H1 (cell line): ENCODE data around the gene OVCA2. TPM values are rescaled to one million over a fixed set of nuclear protein-coding genes. Genes with fewer than 3 reads are reported as not detected.

Source experiments
- CTCF ChIA-PET: fragments of 300-600 bp; sonication (Branson Sonifier 250); formaldehyde crosslinking; loops from one replicate; lab custom pipeline; 2021; ENCODE audit not compliant: partially characterized antibody; lab: Charles Lee
- POLR2A ChIA-PET: fragments of 300-600 bp; sonication (Branson Sonifier 250); formaldehyde crosslinking; loops from one replicate; lab custom pipeline; 2021; ENCODE audit warnings: inconsistent platforms; ENCODE audit not compliant: partially characterized antibody; lab: Charles Lee
- DNase-seq, 2 experiments: peaks; one replicate each; pipeline versions ENCODE4 v3.0.0 to v3.0.0-alpha.2; 2010 to 2022; ENCODE audit warnings: low spot score in 2 of 2, low read depth in 1 of 2, mixed read lengths in 1 of 2
- FAIRE-seq: peaks from 2 replicates; lab custom pipeline; 2011; peaks lifted over from hg19 to GRCh38; lab: Jason Lieb, UNC
- H2AFZ ChIP-seq: 2 replicates; pipeline ENCODE4 v1.8.1; 2012; ENCODE audit warnings: low read length, inconsistent platforms
- H2AK5ac ChIP-seq: 2 replicates; pipeline ENCODE4 v1.6.1; 2013; ENCODE audit warnings: low read depth, low read length
- H2BK120ac ChIP-seq: replicated peaks from 2 replicates; pipeline ENCODE3; 2013; ENCODE audit warnings: low read depth, low read length, inconsistent platforms
- H2BK12ac ChIP-seq: 2 replicates; pipeline ENCODE4 v1.6.1; 2013; ENCODE audit warnings: low read depth, low read length
- H2BK15ac ChIP-seq: 2 replicates; pipeline ENCODE4 v1.6.1; 2013; ENCODE audit warnings: low read length
- H2BK20ac ChIP-seq: 2 replicates; pipeline ENCODE4 v1.6.1; 2013; ENCODE audit warnings: low read length
- H2BK5ac ChIP-seq: 2 replicates; pipeline ENCODE4 v1.6.1; 2013; ENCODE audit warnings: low read depth, low read length
- H3K14ac ChIP-seq: 2 replicates; pipeline ENCODE4 v1.6.1; 2013; ENCODE audit warnings: inconsistent platforms; ENCODE audit not compliant: insufficient read length
- H3K18ac ChIP-seq: 2 replicates; pipeline ENCODE4 v1.6.1; 2013; ENCODE audit warnings: low read length; ENCODE audit errors: extremely low read depth
- H3K23ac ChIP-seq: 2 replicates; pipeline ENCODE4 v1.6.1; 2013; ENCODE audit warnings: inconsistent platforms; ENCODE audit not compliant: insufficient read length
- H3K23me2 ChIP-seq: 2 replicates; pipeline ENCODE4 v1.6.1; 2013; ENCODE audit warnings: low read depth, low read length
- H3K27ac ChIP-seq: 2 replicates; pipeline ENCODE4 v1.6.1; 2011; ENCODE audit warnings: low read depth, low read length, inconsistent platforms
- H3K27me3 ChIP-seq, 4 experiments: replicated peaks in 1 of 4; 1 replicate in 1 of 4; 2 replicates in 3 of 4; pipeline versions ENCODE4 v1.6.1 to v1.8.1; 2011 to 2013; ENCODE audit warnings: low read length in 3 of 4, mild to moderate bottlenecking in 3 of 4, inconsistent platforms in 2 of 4, mixed read lengths in 2 of 4, moderate library complexity in 1 of 4; ENCODE audit not compliant: control insufficient read depth in 3 of 4, insufficient read depth in 3 of 4; ENCODE audit errors: extremely low read depth in 1 of 4
- H3K36me3 ChIP-seq, 4 experiments: 2 replicates each; pipeline versions ENCODE4 v1.6.1 to v1.8.1; 2011 to 2013; ENCODE audit warnings: mild to moderate bottlenecking in 4 of 4, low read length in 3 of 4, moderate library complexity in 2 of 4, control low read depth in 1 of 4, inconsistent platforms in 1 of 4; ENCODE audit not compliant: insufficient read depth in 4 of 4, control insufficient read depth in 2 of 4
- H3K4ac ChIP-seq: replicated peaks from 2 replicates; pipeline ENCODE3; 2013; ENCODE audit warnings: low read length, low read depth, mixed read lengths, inconsistent platforms; ENCODE audit not compliant: insufficient read length
- H3K4me1 ChIP-seq, 4 experiments: replicated peaks in 1 of 4; 1 replicate in 1 of 4; 2 replicates in 3 of 4; pipeline versions ENCODE4 v1.6.1 to v1.8.1; 2011 to 2013; ENCODE audit warnings: low read length in 3 of 4, inconsistent platforms in 2 of 4, mixed read lengths in 1 of 4; ENCODE audit not compliant: insufficient read depth in 4 of 4, control insufficient read depth in 3 of 4
- H3K4me2 ChIP-seq, 2 experiments: 2 replicates each; pipeline versions ENCODE4 v1.6.1 to v1.8.1; 2011 to 2013; ENCODE audit warnings: low read depth in 2 of 2, low read length in 2 of 2, control low read depth in 1 of 2, inconsistent platforms in 1 of 2, mild to moderate bottlenecking in 1 of 2; ENCODE audit not compliant: insufficient read depth in 1 of 2
- H3K4me3 ChIP-seq, 4 experiments: fragments of 200-600, 300-600 bp in 1 of 4; sonication (generic), shearing (Covaris generic), sonication (Bioruptor Twin) in 1 of 4; 2 replicates each; pipeline versions ENCODE4 v1.5.1 to v1.8.1; 2011 to 2016; ENCODE audit warnings: low read length in 4 of 4, low read depth in 3 of 4, control low read depth in 2 of 4, inconsistent platforms in 2 of 4, mild to moderate bottlenecking in 2 of 4, mixed read lengths in 1 of 4, moderate library complexity in 1 of 4; ENCODE audit not compliant: insufficient read depth in 2 of 4; ENCODE audit errors: extremely low read depth in 1 of 4
- H3K56ac ChIP-seq: replicated peaks from 2 replicates; pipeline ENCODE3; 2013; ENCODE audit warnings: low read depth, mild to moderate bottlenecking, mixed read lengths, low read length, inconsistent platforms; ENCODE audit not compliant: insufficient read length
- H3K79me1 ChIP-seq: 2 replicates; pipeline ENCODE4 v1.6.1; 2013; ENCODE audit warnings: low read depth, low read length, control low read depth
- H3K79me2 ChIP-seq, 2 experiments: 2 replicates each; pipeline versions ENCODE4 v1.6.1 to v1.8.1; 2012 to 2013; ENCODE audit warnings: low read length in 2 of 2, mild to moderate bottlenecking in 2 of 2, inconsistent platforms in 1 of 2; ENCODE audit not compliant: insufficient read depth in 2 of 2, control insufficient read depth in 1 of 2
- H3K9ac ChIP-seq, 4 experiments: replicated peaks in 1 of 4; 1 replicate in 1 of 4; 2 replicates in 3 of 4; pipeline versions ENCODE4 v1.6.1 to v1.8.1; 2011 to 2013; ENCODE audit warnings: low read depth in 3 of 4, low read length in 3 of 4, control low read depth in 2 of 4, mild to moderate bottlenecking in 2 of 4, moderate library complexity in 2 of 4, inconsistent platforms in 1 of 4; ENCODE audit errors: extremely low read depth in 1 of 4
- H3K9me3 ChIP-seq, 2 experiments: 2 replicates each; pipeline versions ENCODE4 v1.6.1 to v1.8.1; 2012 to 2013; ENCODE audit warnings: mild to moderate bottlenecking in 2 of 2, moderate library complexity in 2 of 2, control low read depth in 1 of 2, inconsistent platforms in 1 of 2, low read depth in 1 of 2, low read length in 1 of 2, mixed read lengths in 1 of 2; ENCODE audit not compliant: insufficient read depth in 2 of 2
- H4K20me1 ChIP-seq, 2 experiments: replicated peaks in 1 of 2; 2 replicates each; pipeline versions ENCODE3 to v1.8.1; 2011 to 2013; ENCODE audit warnings: inconsistent platforms in 2 of 2, low read length in 2 of 2, mild to moderate bottlenecking in 1 of 2; ENCODE audit not compliant: insufficient read depth in 2 of 2, control insufficient read depth in 1 of 2
- H4K5ac ChIP-seq: 2 replicates; pipeline ENCODE4 v1.6.1; 2013; ENCODE audit warnings: low read length, low read depth, mixed read lengths, inconsistent platforms; ENCODE audit not compliant: insufficient read length
- H4K8ac ChIP-seq: 2 replicates; pipeline ENCODE4 v1.8.0; 2013; ENCODE audit warnings: mild to moderate bottlenecking, moderate library complexity, low read length, inconsistent platforms; ENCODE audit not compliant: insufficient read depth; ENCODE audit errors: extremely low read depth
- H4K91ac ChIP-seq: replicated peaks from 2 replicates; pipeline ENCODE3; 2013; ENCODE audit warnings: low read length, mixed read lengths, inconsistent platforms; ENCODE audit not compliant: insufficient read length
- CEBPB ChIP-seq: IDR thresholded peaks from 2 replicates; pipeline ENCODE4 v1.6.1; 2012; ENCODE audit warnings: low read depth, low read length
- EP300 ChIP-seq, 2 experiments: IDR thresholded peaks; 1 replicate in 1 of 2; 2 replicates in 1 of 2; pipeline ENCODE4 v1.6.1; 2011 to 2012; ENCODE audit warnings: low read depth in 2 of 2, low read length in 2 of 2, mild to moderate bottlenecking in 2 of 2, borderline replicate concordance in 1 of 2, inconsistent platforms in 1 of 2, moderate library complexity in 1 of 2
- EZH2 ChIP-seq: fragments of 200-600 bp; sonication (generic); IDR thresholded peaks from 2 replicates; pipeline ENCODE4 v1.7.1; 2012; ENCODE audit warnings: low read depth, mild to moderate bottlenecking, moderate library complexity, low read length, inconsistent platforms; ENCODE audit not compliant: severe bottlenecking
- JUND ChIP-seq: IDR thresholded peaks from 2 replicates; pipeline ENCODE4 v1.6.1; 2011; ENCODE audit warnings: mild to moderate bottlenecking, improper control_type of control experiment, low read length
- NANOG ChIP-seq: IDR thresholded peaks from 2 replicates; pipeline ENCODE4 v1.6.1; 2011; ENCODE audit warnings: low read length, low read depth, mild to moderate bottlenecking, inconsistent platforms; ENCODE audit not compliant: insufficient read depth, poor library complexity, severe bottlenecking
- SAP30 ChIP-seq: fragments of 300-600 bp; sonication (generic); IDR thresholded peaks from 2 replicates; pipeline ENCODE4 v1.7.1; 2012; ENCODE audit warnings: low read length, moderate library complexity, mild to moderate bottlenecking, inconsistent platforms; ENCODE audit not compliant: insufficient read depth, insufficient replicate concordance
- SIRT6 ChIP-seq: IDR thresholded peaks from one replicate; pipeline ENCODE4 v1.7.1; 2012; ENCODE audit warnings: low read length, inconsistent platforms
- SRF ChIP-seq: IDR thresholded peaks from 2 replicates; pipeline ENCODE4 v1.6.1; 2011; ENCODE audit warnings: mild to moderate bottlenecking, low read depth, low read length, moderate library complexity
- YY1 ChIP-seq: IDR thresholded peaks from 2 replicates; pipeline ENCODE4 v1.6.1; 2011; ENCODE audit warnings: low read depth, mild to moderate bottlenecking, low read length
- ZNF274 ChIP-seq: IDR thresholded peaks from 2 replicates; pipeline ENCODE4 v1.7.0; 2012; ENCODE audit warnings: low read length, borderline replicate concordance; ENCODE audit errors: extremely low read depth
- WGBS, 2 experiments: shearing (Covaris generic) in 1 of 2; methylation state at CpG; one replicate each; pipeline versions ENCODE4 v1.1.6 to v1.1.7; 2013 to 2015; ENCODE audit warnings: low lambda C conversion rate in 2 of 2, mixed read lengths in 2 of 2, inconsistent platforms in 1 of 2, low coverage in 1 of 2, missing lambda C conversion rate in 1 of 2; ENCODE audit not compliant: insufficient replicate concordance in 2 of 2, insufficient coverage in 1 of 2, insufficient read length in 1 of 2; ENCODE audit errors: extremely low coverage in 1 of 2, missing lambda C conversion rate in 1 of 2; 5-methylcytosine and 5-hydroxymethylcytosine counted together
- polyA plus RNA-seq, 7 experiments: library from polyadenylated mRNA; depleted of rRNA in 3 of 7; stranded (reverse) in 5 of 7; unstranded in 2 of 7; fragments of >200 nt in 5 of 7; fragments of 200-250 nt in 2 of 7; gene quantifications; 1 replicate in 5 of 7; 2 replicates in 1 of 7; 4 replicates in 1 of 7; pipeline versions ENCODE4 v1.2.1 to v1.2.3, GENCODE V29; 2011 to 2013; ENCODE audit warnings: missing spikeins in 2 of 7, mixed read lengths in 2 of 7
- total RNA-seq: library from RNA; stranded (reverse); fragmentation: NEBNext Ultra II Directional; extraction: Animal tissue kit (Norgen Biotek cat#: 25700); gene quantifications from 2 replicates; pipeline ENCODE4 v1.2.1, GENCODE V29; 2021
- TF ChIP-seq, protein P1 (sequence below): IDR thresholded peaks from 2 replicates; pipeline ENCODE4 v1.6.1; 2012; ENCODE audit warnings: inconsistent platforms
- TF ChIP-seq, protein P2 (sequence below): IDR thresholded peaks from 2 replicates; pipeline ENCODE4 v1.6.1; 2012; ENCODE audit warnings: inconsistent platforms

The OVCA2 gene
- total and polyA plus RNA-seq, 2 of the 8 experiments (the other 6 are each of a cell fraction or from before 2014, with no cell fraction given): 15.3 to 37.0 TPM

DNA sequence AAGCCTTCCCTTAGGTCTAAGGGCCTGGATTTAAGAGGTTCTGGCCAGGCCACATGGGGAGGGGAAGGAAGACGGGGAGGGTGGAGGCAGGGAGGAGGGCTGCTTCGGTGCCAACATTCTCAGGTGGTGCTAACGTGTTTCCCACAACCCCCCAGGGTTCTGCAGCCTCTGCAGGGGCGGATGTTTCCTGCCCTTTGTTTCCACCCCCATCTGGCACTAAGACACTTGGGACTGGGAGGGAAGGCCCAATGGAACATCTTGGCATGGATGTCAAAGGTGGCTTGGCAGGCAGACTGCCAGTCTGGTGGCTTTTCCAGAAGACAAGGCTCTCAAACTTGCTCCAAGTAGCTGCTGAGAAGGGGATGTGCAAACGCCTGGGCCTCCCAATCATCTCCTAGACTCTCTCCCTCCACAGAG lies 25.8 kb downstream of the OVCA2 start:
- ChIA-PET CTCF (interaction anchor here (0.9 to 11.7 kb wide), 14 partner anchors 11 to 220 kb away, joined by 3 to 122 read pairs (median 4); partner anchors contain the start of gene HIC1), POLR2A (interaction anchor here (1.4 to 1.9 kb wide), 2 partner anchors 9 to 177 kb away, joined by 4 read pairs; no protein-coding TSS in a partner anchor)
- no peak overlapping the region for H2BK5ac ChIP-seq
- no peak overlapping the region for H3K23ac ChIP-seq
- no peaks in the 10 kb centered on the region for H3K79me2 ChIP-seq
- H3K23me2 ChIP-seq: no peaks in the 10 kb centered on the region
- no peak overlapping the region for H3K4ac ChIP-seq
- H3K9me3 ChIP-seq: no peaks in the 10 kb centered on the region
- no peak overlapping the region for H2BK20ac ChIP-seq
- no peak for DNase-seq
- H3K14ac ChIP-seq: no peak overlapping the region
- no peak overlapping the region for H2BK15ac ChIP-seq
- no peak overlapping the region for H2AK5ac ChIP-seq
- H4K20me1 ChIP-seq: peaks cover 6 to 9% of the 10 kb centered on the region in 2 experiments
- H3K79me1 ChIP-seq: no peaks in the 10 kb centered on the region
- no peak overlapping the region for H3K56ac ChIP-seq
- peaks cover 0 to 18% (median 11%) of the 10 kb centered on the region in 4 experiments; a peak in 6 of 7 replicates for H3K4me1 ChIP-seq
- no peak overlapping the region for H3K18ac ChIP-seq
- no peak overlapping the region for H2BK12ac ChIP-seq
- no peak overlapping the region for H3K4me3 ChIP-seq
- no peak for FAIRE-seq
- H3K9ac ChIP-seq: no peak overlapping the region
- no peak overlapping the region for H4K8ac ChIP-seq
- 80% methylated on average over 2 of the region's 5 CpGs; no CpG with 5 or more reads in 1 of the 2 experiments for WGBS, 2 experiments
- H3K27ac ChIP-seq: no peak overlapping the region
- H2BK120ac ChIP-seq: no peak overlapping the region
- no peaks in the 10 kb centered on the region for H3K27me3 ChIP-seq
- H2AFZ ChIP-seq: no peak overlapping the region
- peaks cover 0 to 4% (median 0%) of the 10 kb centered on the region in 4 experiments; a peak in 1 of 8 replicates for H3K36me3 ChIP-seq
- no peak overlapping the region for H3K4me2 ChIP-seq
- no peak overlapping the region for H4K5ac ChIP-seq
- no peak overlapping the region for H4K91ac ChIP-seq
- TF ChIP-seq ZNF274 (no peak), EP300 (IDR thresholded peaks at IDR 0.05; ENCODE audit: borderline replicate concordance in 1 of 2, low read depth in 2 of 2, low read length in 2 of 2) (no peak), SAP30 (no peak), YY1 (no peak), SIRT6 (no peak), CEBPB (no peak), JUND (no peak), NANOG (no peak), EZH2 (no peak), SRF (no peak)
- TF ChIP-seq, protein P1, sequence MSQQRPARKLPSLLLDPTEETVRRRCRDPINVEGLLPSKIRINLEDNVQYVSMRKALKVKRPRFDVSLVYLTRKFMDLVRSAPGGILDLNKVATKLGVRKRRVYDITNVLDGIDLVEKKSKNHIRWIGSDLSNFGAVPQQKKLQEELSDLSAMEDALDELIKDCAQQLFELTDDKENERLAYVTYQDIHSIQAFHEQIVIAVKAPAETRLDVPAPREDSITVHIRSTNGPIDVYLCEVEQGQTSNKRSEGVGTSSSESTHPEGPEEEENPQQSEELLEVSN: no peak
- TF ChIP-seq, protein P2, sequence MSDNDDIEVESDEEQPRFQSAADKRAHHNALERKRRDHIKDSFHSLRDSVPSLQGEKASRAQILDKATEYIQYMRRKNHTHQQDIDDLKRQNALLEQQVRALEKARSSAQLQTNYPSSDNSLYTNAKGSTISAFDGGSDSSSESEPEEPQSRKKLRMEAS: no peak
